GM12878 (cell line): ENCODE data around the gene SF3A1.

Experiments used
- CTCF ChIP-seq, 3 experiments: IDR thresholded peaks in 2 of 3; conservative IDR thresholded peaks in 1 of 3; 2 replicates each; pipeline ENCODE4 v1.5.1; 2011; ENCODE audit warnings: low read depth in 3 of 3, low read length in 3 of 3, mild to moderate bottlenecking in 3 of 3, control low read depth in 2 of 3, moderate library complexity in 2 of 3, inconsistent platforms in 1 of 3, mixed read lengths in 1 of 3; ENCODE audit not compliant: control insufficient read depth in 2 of 3, insufficient read depth in 1 of 3; ENCODE audit errors: extremely low read depth in 1 of 3
- DPF2 ChIP-seq: fragments of 450-650 bp; IDR thresholded peaks from 2 replicates; pipeline ENCODE4 v1.6.1; 2017; ENCODE audit warnings: mild to moderate bottlenecking
- E2F8 ChIP-seq: fragments of 450-650 bp; IDR thresholded peaks from 2 replicates; pipeline ENCODE4 v1.6.1; 2018; ENCODE audit warnings: mild to moderate bottlenecking, low read depth, moderate library complexity; ENCODE audit not compliant: partially characterized antibody
- EP300 ChIP-seq, 2 experiments: fragments of 150-350 bp in 1 of 2; IDR thresholded peaks; 2 replicates each; pipeline ENCODE4 v1.6.1; 2011 to 2012; ENCODE audit warnings: low read depth in 2 of 2, low read length in 2 of 2, borderline replicate concordance in 1 of 2, improper control_type of control experiment in 1 of 2, inconsistent platforms in 1 of 2; ENCODE audit not compliant: control insufficient read depth in 1 of 2
- EZH2 ChIP-seq: IDR thresholded peaks from 2 replicates; pipeline ENCODE4 v1.6.1; 2012; ENCODE audit warnings: low read depth, mild to moderate bottlenecking, control low read depth, inconsistent platforms, low read length, borderline replicate concordance; ENCODE audit not compliant: control insufficient read depth
- HDAC6 ChIP-seq: fragments of 200-600 bp; sonication (generic); IDR thresholded peaks from one replicate; pipeline ENCODE4 v1.8.0; 2017; ENCODE audit warnings: antibody characterized with exemption; ENCODE audit not compliant: unreplicated experiment
- NBN ChIP-seq: fragments of 450-650 bp; IDR thresholded peaks from 2 replicates; pipeline ENCODE4 v1.6.1; 2016
- PML ChIP-seq: IDR thresholded peaks from 2 replicates; pipeline ENCODE4 v1.6.1; 2012; ENCODE audit warnings: low read length, inconsistent platforms
- POLR2A ChIP-seq: IDR thresholded peaks from 2 replicates; pipeline ENCODE4 v1.6.1; 2011; ENCODE audit warnings: low read depth, mild to moderate bottlenecking, low read length
- POLR2AphosphoS5 ChIP-seq: IDR thresholded peaks from 2 replicates; pipeline ENCODE4 v1.6.1; 2011; ENCODE audit warnings: mild to moderate bottlenecking, low read length, inconsistent platforms
- RELA ChIP-seq: fragments of 450-650 bp; IDR thresholded peaks from 2 replicates; pipeline ENCODE4 v1.8.0; 2014; ENCODE audit warnings: borderline replicate concordance; ENCODE audit not compliant: partially characterized antibody
- RFX5 ChIP-seq: IDR thresholded peaks from 2 replicates; pipeline ENCODE4 v1.6.1; 2011; ENCODE audit warnings: low read depth, low read length, improper control_type of control experiment
- ZSCAN29 ChIP-seq: fragments of 450-650 bp; IDR thresholded peaks from 2 replicates; pipeline ENCODE4 v1.6.1; 2017; ENCODE audit warnings: mild to moderate bottlenecking, moderate library complexity

- TF ChIP-seq RELA (no peak), ZSCAN29 (no peak), CTCF (IDR thresholded peaks at IDR 0.05 in 2 of 3, conservative IDR thresholded peaks at IDR 0.05 in 1 of 3; ENCODE audit: control insufficient read depth in 2 of 3, extremely low read depth in 1 of 3, insufficient read depth in 1 of 3, low read depth in 3 of 3, low read length in 3 of 3) (no peak), PML (no peak), POLR2A (no peak), EP300 (IDR thresholded peaks at IDR 0.05; ENCODE audit: borderline replicate concordance in 1 of 2, control insufficient read depth in 1 of 2, low read depth in 2 of 2, low read length in 2 of 2) (no peak), EZH2 (no peak), NBN (no peak), POLR2AphosphoS5 (no peak), E2F8 (no peak), HDAC6 (no peak), DPF2 (no peak), RFX5 (no peak)
These were observed 26.4 kb upstream of the SF3A1 start for GRCh38 chr22:30383061-30383460.
